Measurements from ENCODE around the gene SPPL2A.

The SPPL2A gene

GRCh38 chr15:50670115-50670514 is 95.4 kb downstream of the SPPL2A start:
- no peak for TF ChIP-seq ZFX (IDR thresholded peaks at IDR 0.05)
- TF ChIP-seq, protein P1, sequence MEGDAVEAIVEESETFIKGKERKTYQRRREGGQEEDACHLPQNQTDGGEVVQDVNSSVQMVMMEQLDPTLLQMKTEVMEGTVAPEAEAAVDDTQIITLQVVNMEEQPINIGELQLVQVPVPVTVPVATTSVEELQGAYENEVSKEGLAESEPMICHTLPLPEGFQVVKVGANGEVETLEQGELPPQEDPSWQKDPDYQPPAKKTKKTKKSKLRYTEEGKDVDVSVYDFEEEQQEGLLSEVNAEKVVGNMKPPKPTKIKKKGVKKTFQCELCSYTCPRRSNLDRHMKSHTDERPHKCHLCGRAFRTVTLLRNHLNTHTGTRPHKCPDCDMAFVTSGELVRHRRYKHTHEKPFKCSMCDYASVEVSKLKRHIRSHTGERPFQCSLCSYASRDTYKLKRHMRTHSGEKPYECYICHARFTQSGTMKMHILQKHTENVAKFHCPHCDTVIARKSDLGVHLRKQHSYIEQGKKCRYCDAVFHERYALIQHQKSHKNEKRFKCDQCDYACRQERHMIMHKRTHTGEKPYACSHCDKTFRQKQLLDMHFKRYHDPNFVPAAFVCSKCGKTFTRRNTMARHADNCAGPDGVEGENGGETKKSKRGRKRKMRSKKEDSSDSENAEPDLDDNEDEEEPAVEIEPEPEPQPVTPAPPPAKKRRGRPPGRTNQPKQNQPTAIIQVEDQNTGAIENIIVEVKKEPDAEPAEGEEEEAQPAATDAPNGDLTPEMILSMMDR (conservative IDR thresholded peaks at IDR 0.05), result no peak
- no peak overlapping the region for H3K27ac ChIP-seq

DNA sequence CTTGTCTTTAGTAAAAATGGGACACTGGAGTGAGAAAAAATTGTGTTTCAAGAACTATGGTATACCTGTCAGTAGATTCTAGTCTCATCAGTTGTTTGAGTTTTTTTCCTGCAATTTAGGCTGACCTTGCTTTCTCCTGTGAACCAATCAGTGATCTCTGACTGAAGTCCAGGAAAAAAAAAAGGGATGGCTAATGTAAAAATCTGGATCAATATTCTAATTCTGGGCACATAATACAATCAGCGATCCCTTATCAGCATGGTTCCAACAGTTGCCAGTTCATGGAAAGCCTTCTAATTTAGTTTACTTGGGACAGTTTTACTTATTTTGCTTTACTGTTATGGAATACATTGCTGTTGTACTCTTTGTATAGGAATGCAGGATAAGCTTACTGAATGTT is 95.9 kb downstream of the SPPL2A start:
- no peak for TF ChIP-seq ZFX (IDR thresholded peaks at IDR 0.05)
- TF ChIP-seq, protein P1 (conservative IDR thresholded peaks at IDR 0.05), result no peak
- no peak overlapping the region for H3K27ac ChIP-seq

DNA sequence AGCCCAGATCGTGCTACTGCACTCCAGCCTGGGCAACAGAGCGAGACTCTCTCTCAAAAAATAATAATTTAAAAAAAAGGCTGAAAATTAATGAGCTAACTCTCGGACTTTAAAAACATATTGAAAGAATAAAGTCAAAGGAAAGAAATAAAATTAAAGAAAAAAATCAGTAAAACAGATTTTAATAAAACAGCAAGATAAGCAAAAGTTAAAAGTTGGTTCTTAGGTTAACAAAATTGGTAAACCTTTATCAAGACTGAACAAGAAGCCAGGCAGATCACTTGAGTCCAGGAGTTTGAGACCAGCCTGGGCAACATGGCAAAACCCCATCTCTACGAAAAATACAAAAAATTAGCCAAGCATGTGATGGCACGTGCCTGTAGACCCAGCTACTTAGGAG is 99.6 kb downstream of the SPPL2A start:
- TF ChIP-seq, protein P1 (conservative IDR thresholded peaks at IDR 0.05), result no peak
- no peak for TF ChIP-seq ZFX (IDR thresholded peaks at IDR 0.05)
- no peak overlapping the region for H3K27ac ChIP-seq

GRCh38 chr15:50655555-50655954 is 110.0 kb downstream of the SPPL2A start:
- H3K27ac ChIP-seq, result no peak overlapping the region
- TF ChIP-seq ZFX (IDR thresholded peaks at IDR 0.05), result no peak
- TF ChIP-seq, protein P1 (conservative IDR thresholded peaks at IDR 0.05), result no peak

DNA sequence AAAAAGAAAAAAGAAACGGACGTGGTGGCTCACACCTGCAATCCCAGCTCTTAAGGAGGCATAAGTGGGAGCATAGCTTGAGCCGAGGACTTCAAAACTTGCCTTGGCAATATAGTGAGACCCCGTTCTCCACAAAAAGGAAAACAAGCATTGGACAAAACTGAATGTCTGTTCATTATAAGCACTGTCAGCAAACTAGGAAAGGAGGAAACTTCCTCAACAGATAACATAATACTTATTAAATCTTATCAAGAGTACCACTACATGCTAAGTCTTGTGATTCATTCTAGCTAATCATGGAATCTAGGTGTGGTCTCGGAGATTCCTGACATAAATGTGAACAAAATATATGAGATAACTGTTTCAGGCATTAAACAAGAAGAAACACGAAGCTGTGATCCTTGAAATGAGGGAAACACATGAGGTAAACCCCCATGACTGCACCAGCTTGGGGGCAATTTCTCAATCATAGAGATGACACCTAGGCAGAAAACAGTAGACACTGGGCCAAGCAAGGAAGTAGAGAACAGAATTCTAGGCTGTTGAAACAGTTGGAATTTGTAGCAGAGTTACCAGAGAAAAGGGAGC is 112.3 kb downstream of the SPPL2A start:
- TF ChIP-seq ZFX (IDR thresholded peaks at IDR 0.05), result no peak
- TF ChIP-seq, protein P1 (conservative IDR thresholded peaks at IDR 0.05), result no peak
- no peak overlapping the region for H3K27ac ChIP-seq

- no peak overlapping the region for H3K27ac ChIP-seq
These were observed 112.8 kb downstream of the SPPL2A start for GRCh38 chr15:50652671-50653070.

More at GRCh38 chr15:50652671-50653070, 112.8 kb downstream of the SPPL2A start:
- TF ChIP-seq, protein P1 (conservative IDR thresholded peaks at IDR 0.05), result no peak
- no peak for TF ChIP-seq ZFX (IDR thresholded peaks at IDR 0.05)
